Activated CD8-positive, alpha-beta T cell treated with anti-CD3 and anti-CD28 coated beads for 36 hours (primary cell): Measurements from ENCODE around the gene LRMDA. TPM values are rescaled to one million over a fixed set of nuclear protein-coding genes. Genes with fewer than 3 reads are reported as not detected.

ENCODE experiments used
- ATAC-seq: fragments of 200-7000 bp; cut with Tn5 transposase; one replicate; pipeline ENCODE4 v1.10.0; 2021; ENCODE audit warnings: mild to moderate bottlenecking, moderate library complexity
- CTCF ChIA-PET: fragments of 350-600 bp; sonication (Branson Sonifier 250); formaldehyde crosslinking; loops from one replicate; lab custom pipeline; 2021; ENCODE audit warnings: antibody characterized with exemption; lab: Charles Lee
- POLR2A ChIA-PET: fragments of 350-600 bp; sonication (Branson Sonifier 250); formaldehyde crosslinking; loops from one replicate; lab custom pipeline; 2021; ENCODE audit warnings: antibody characterized with exemption; lab: Charles Lee
- DNase-seq: peaks from one replicate; pipeline ENCODE4 v3.0.0-alpha.2; 2020
- H3K27ac Mint-ChIP-seq: one replicate; pipeline ENCODE4 v1.8.0; 2021; ENCODE audit warnings: mild to moderate bottlenecking, mixed read lengths
- H3K27me3 Mint-ChIP-seq: one replicate; pipeline ENCODE4 v1.8.0; 2021; ENCODE audit warnings: mixed read lengths
- H3K36me3 Mint-ChIP-seq: one replicate; pipeline ENCODE4 v1.8.0; 2021; ENCODE audit warnings: low read depth, mixed read lengths
- H3K4me1 Mint-ChIP-seq: one replicate; pipeline ENCODE4 v1.8.0; 2021; ENCODE audit warnings: low read depth, mixed read lengths
- H3K4me3 Mint-ChIP-seq: one replicate; pipeline ENCODE4 v1.8.0; 2021; ENCODE audit warnings: mild to moderate bottlenecking, moderate library complexity, mixed read lengths
- H3K9me3 Mint-ChIP-seq: one replicate; pipeline ENCODE4 v1.8.0; 2021; ENCODE audit warnings: mixed read lengths
- CTCF ChIP-seq: fragments of 200-600 bp; IDR thresholded peaks from one replicate; pipeline ENCODE4 v1.8.0; 2022; ENCODE audit warnings: antibody characterized with exemption, mild to moderate bottlenecking
- intact Hi-C: fragments of 100-400 bp; cut with micrococcal nuclease; formaldehyde crosslinking; loops from one replicate; pipeline ENCODE4 v1.10.0; 2022
- total RNA-seq, 2 experiments: library from RNA; stranded (reverse); gene quantifications; one replicate each; pipeline ENCODE4 v1.2.3, GENCODE V29; 2021

The LRMDA gene
- total RNA-seq, 2 experiments from 2014 or later, result not detected

- Mint-ChIP-seq H3K4me1 (no peaks in the 10 kb centered on the region), H3K9me3 (peaks cover 2% of the 10 kb centered on the region), H3K27me3 (no peaks in the 10 kb centered on the region), H3K27ac (no peak overlapping the region), H3K36me3 (no peaks in the 10 kb centered on the region), H3K4me3 (no peak overlapping the region)
- ChIA-PET CTCF (no interaction called here), POLR2A (no interaction called here)
- intact Hi-C loops, result no loop called here
- TF ChIP-seq CTCF, result no peak
- ATAC-seq, result no peak
- DNase-seq, result no peak
Observed at GRCh38 chr10:76248649-76249200, 817.3 kb downstream of the LRMDA start.

GRCh38 chr10:76251841-76252671 is 820.6 kb downstream of the LRMDA start:
- Mint-ChIP-seq H3K36me3 (no peaks in the 10 kb centered on the region), H3K9me3 (peaks cover 2% of the 10 kb centered on the region), H3K4me1 (no peaks in the 10 kb centered on the region), H3K27ac (no peak overlapping the region), H3K27me3 (no peaks in the 10 kb centered on the region), H3K4me3 (no peak overlapping the region)
- no peak for DNase-seq
- intact Hi-C loops, result no loop called here
- ChIA-PET CTCF (interaction anchor here (0.7 kb wide), 1 partner anchor 10 kb away, joined by 3 read pairs; no protein-coding TSS in a partner anchor), POLR2A (no interaction called here)
- no peak for TF ChIP-seq CTCF
- ATAC-seq, result no peak

GRCh38 chr10:76252733-76253132 is 821.3 kb downstream of the LRMDA start:
- no peak for ATAC-seq
- POLR2A ChIA-PET, result no interaction called here
- no peak overlapping the region for H3K4me3 Mint-ChIP-seq

GRCh38 chr10:76255241-76255640 is 823.8 kb downstream of the LRMDA start:
- intact Hi-C loops, result no loop called here
- ATAC-seq, result no peak
- Mint-ChIP-seq H3K36me3 (no peaks in the 10 kb centered on the region), H3K27ac (no peak overlapping the region), H3K4me3 (no peak overlapping the region), H3K27me3 (no peaks in the 10 kb centered on the region), H3K9me3 (peaks cover 6% of the 10 kb centered on the region), H3K4me1 (no peaks in the 10 kb centered on the region)
- ChIA-PET CTCF (no interaction called here), POLR2A (no interaction called here)
- no peak for DNase-seq
- no peak for TF ChIP-seq CTCF

More at GRCh38 chr10:76252733-76253132, 821.3 kb downstream of the LRMDA start:
- intact Hi-C loops, result no loop called here
- H3K36me3 Mint-ChIP-seq, result no peaks in the 10 kb centered on the region
- no peak overlapping the region for H3K27ac Mint-ChIP-seq
- CTCF ChIA-PET, result interaction anchor here (0.7 kb wide), 1 partner anchor 11 kb away, joined by 3 read pairs; no protein-coding TSS in a partner anchor
- DNase-seq, result no peak
- no peaks in the 10 kb centered on the region for H3K4me1 Mint-ChIP-seq
- H3K27me3 Mint-ChIP-seq, result no peaks in the 10 kb centered on the region
- peaks cover under 1% of the 10 kb centered on the region for H3K9me3 Mint-ChIP-seq
- TF ChIP-seq CTCF, result no peak

GRCh38 chr10:76257816-76258215 is 826.4 kb downstream of the LRMDA start:
- no peak overlapping the region for H3K27ac Mint-ChIP-seq
- no peak for TF ChIP-seq CTCF
- ChIA-PET CTCF (no interaction called here), POLR2A (no interaction called here)
- no peak overlapping the region for H3K4me3 Mint-ChIP-seq
- ATAC-seq (no peak), DNase-seq (no peak)
- H3K9me3 Mint-ChIP-seq, result peaks cover 16% of the 10 kb centered on the region
- no peaks in the 10 kb centered on the region for H3K4me1 Mint-ChIP-seq
- no peaks in the 10 kb centered on the region for H3K27me3 Mint-ChIP-seq
- no peaks in the 10 kb centered on the region for H3K36me3 Mint-ChIP-seq
- intact Hi-C loops, result no loop called here
